Spleen (tissue), 11 donors: ENCODE results near the gene SERPINB2. TPM values are rescaled to one million over a fixed set of nuclear protein-coding genes. Genes with fewer than 3 reads are reported as not detected.
"Not testable (repeated sequence)": the region's sequence is repeated elsewhere in the genome, so short reads cannot be mapped to it uniquely, and the experiment has no call there.

Experiments used
- DNase-seq: peaks from one replicate; pipeline ENCODE4 v3.0.0-alpha.2; 2020
- H3K27ac ChIP-seq, 8 donors: fragments of 200-600 bp; sonication (generic) in 7 of 8; 1 replicate in 4 of 8; 2 replicates in 4 of 8; pipeline versions ENCODE4 v1.5.0 to v1.8.0; 2016 to 2021; ENCODE audit warnings: inconsistent platforms in 4 of 8, mild to moderate bottlenecking in 4 of 8, moderate library complexity in 1 of 8
- H3K27me3 ChIP-seq, 7 donors: fragments of 200-600 bp; sonication (generic) in 6 of 7; replicated peaks in 1 of 7; 1 replicate in 4 of 7; 2 replicates in 3 of 7; pipeline versions ENCODE4 v1.5.0 to v1.8.0; 2016 to 2021; ENCODE audit warnings: inconsistent platforms in 3 of 7, mild to moderate bottlenecking in 1 of 7
- H3K36me3 ChIP-seq, 6 donors: fragments of 200-600 bp; sonication (generic) in 5 of 6; 1 replicate in 4 of 6; 2 replicates in 2 of 6; pipeline versions ENCODE4 v1.5.0 to v1.8.0; 2016 to 2021; ENCODE audit warnings: inconsistent platforms in 2 of 6
- H3K4me1 ChIP-seq, 6 donors: fragments of 200-600 bp; sonication (generic) in 5 of 6; 1 replicate in 3 of 6; 2 replicates in 3 of 6; pipeline versions ENCODE4 v1.5.0 to v1.8.0; 2016 to 2021; ENCODE audit warnings: inconsistent platforms in 3 of 6
- H3K4me3 ChIP-seq, 8 donors: fragments of 200-600 bp; sonication (generic) in 7 of 8; 1 replicate in 4 of 8; 2 replicates in 4 of 8; pipeline versions ENCODE4 v1.5.0 to v1.8.0; 2016 to 2021; ENCODE audit warnings: inconsistent platforms in 4 of 8, mild to moderate bottlenecking in 4 of 8, moderate library complexity in 2 of 8
- H3K9me3 ChIP-seq, 8 donors: fragments of 200-600 bp; sonication (generic) in 7 of 8; 1 replicate in 4 of 8; 2 replicates in 4 of 8; pipeline versions ENCODE4 v1.5.0 to v1.8.0; 2016 to 2021; ENCODE audit warnings: inconsistent platforms in 4 of 8
- POLR2A ChIP-seq, 3 donors: fragments of 450-650 bp; IDR thresholded peaks; one replicate each; pipeline ENCODE4 v1.5.1; 2017; ENCODE audit warnings: antibody characterized with exemption in 3 of 3, mild to moderate bottlenecking in 1 of 3
- POLR2AphosphoS5 ChIP-seq, 3 donors: sonication (generic); formaldehyde crosslinking; IDR thresholded peaks; one replicate each; pipeline ENCODE4 v1.5.1; 2017; ENCODE audit warnings: antibody characterized with exemption in 3 of 3
- WGBS, 5 donors: extraction: QIAGEN DNeasy Blood & Tissue Kit in 3 of 5; methylation state at CpG; one replicate each; pipeline versions ENCODE4 v1.1.5 to v1.1.7; 2013 to 2018; 5-methylcytosine and 5-hydroxymethylcytosine counted together
- intact Hi-C: fragments of 100-400 bp; cut with DNase I; formaldehyde crosslinking; loops from one replicate; pipeline ENCODE4 v1.15.0; 2023; ENCODE audit warnings: low total_unique reads
- polyA plus RNA-seq, 3 donors: library from polyadenylated mRNA; stranded (reverse); fragments of 200-250 nt; gene quantifications; one replicate each; pipeline ENCODE4 v1.2.1, GENCODE V29; 2013
- total RNA-seq, 7 donors: library from RNA; depleted of rRNA in 3 of 7; stranded (reverse); fragments of >200 nt in 3 of 7; fragmentation: NEBNext Ultra II Directional in 4 of 7; extraction: Animal tissue kit (Norgen Biotek cat#: 25700) in 4 of 7; gene quantifications; one replicate each; pipeline versions ENCODE4 v1.1.0 to v1.2.1, GENCODE V29; 2016 to 2021
- TF ChIP-seq, protein P1 (sequence below), 11 experiments: fragments of 200-600 bp in 7 of 11; fragments of 450-650 bp in 4 of 11; sonication (generic) in 4 of 11; IDR thresholded peaks in 8 of 11; conservative IDR thresholded peaks in 3 of 11; 1 replicate in 7 of 11; 2 replicates in 4 of 11; pipeline versions ENCODE4 v1.4.0 to v1.8.0; 2016 to 2021; ENCODE audit warnings: antibody characterized with exemption in 11 of 11, inconsistent platforms in 4 of 11, mild to moderate bottlenecking in 1 of 11
- donor health status: healthy with polysubstance abuse.
- donor health status: DM: no; HTN: no; CAD: no; lungs with moderate emphysema.
- donor health status: DM: no; HTN: no; CAD: no.
- donor health status: Bipolar disorder and iron deficiency.
- donor health status: healthy.
- donor health status: DM: no; HTN: no; CAD: no.
- donor health status: DM: yes; HTN: yes; CAD: no.

The SERPINB2 gene
- total and polyA plus RNA-seq, 10 donors = 0.10 to 2.3 (median 0.49) TPM; not detected in 4

GRCh38 chr18:63922049-63922448 is 34.5 kb downstream of the SERPINB2 start:
- H3K27ac ChIP-seq = no peak overlapping the region
- no peak overlapping the region for H3K4me3 ChIP-seq
- TF ChIP-seq, protein P1, sequence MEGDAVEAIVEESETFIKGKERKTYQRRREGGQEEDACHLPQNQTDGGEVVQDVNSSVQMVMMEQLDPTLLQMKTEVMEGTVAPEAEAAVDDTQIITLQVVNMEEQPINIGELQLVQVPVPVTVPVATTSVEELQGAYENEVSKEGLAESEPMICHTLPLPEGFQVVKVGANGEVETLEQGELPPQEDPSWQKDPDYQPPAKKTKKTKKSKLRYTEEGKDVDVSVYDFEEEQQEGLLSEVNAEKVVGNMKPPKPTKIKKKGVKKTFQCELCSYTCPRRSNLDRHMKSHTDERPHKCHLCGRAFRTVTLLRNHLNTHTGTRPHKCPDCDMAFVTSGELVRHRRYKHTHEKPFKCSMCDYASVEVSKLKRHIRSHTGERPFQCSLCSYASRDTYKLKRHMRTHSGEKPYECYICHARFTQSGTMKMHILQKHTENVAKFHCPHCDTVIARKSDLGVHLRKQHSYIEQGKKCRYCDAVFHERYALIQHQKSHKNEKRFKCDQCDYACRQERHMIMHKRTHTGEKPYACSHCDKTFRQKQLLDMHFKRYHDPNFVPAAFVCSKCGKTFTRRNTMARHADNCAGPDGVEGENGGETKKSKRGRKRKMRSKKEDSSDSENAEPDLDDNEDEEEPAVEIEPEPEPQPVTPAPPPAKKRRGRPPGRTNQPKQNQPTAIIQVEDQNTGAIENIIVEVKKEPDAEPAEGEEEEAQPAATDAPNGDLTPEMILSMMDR (IDR thresholded peaks at IDR 0.05 in 8 of 11, conservative IDR thresholded peaks at IDR 0.05 in 3 of 11) = no peak
- TF ChIP-seq POLR2A (IDR thresholded peaks at IDR 0.05) (no peak), POLR2AphosphoS5 (IDR thresholded peaks at IDR 0.05) (no peak)
- H3K9me3 ChIP-seq = no peaks in the 10 kb centered on the region
- DNase-seq = no peak
- WGBS, 5 donors = 72 to 86% (median 84%) methylated on average over 2 of the region's 2 CpGs
- H3K4me1 ChIP-seq = no peaks in the 10 kb centered on the region
- peaks cover 0 to 5% (median 0%) of the 10 kb centered on the region in 7 donors for H3K27me3 ChIP-seq
- intact Hi-C loops = no loop called here
- no peaks in the 10 kb centered on the region for H3K36me3 ChIP-seq

DNA sequence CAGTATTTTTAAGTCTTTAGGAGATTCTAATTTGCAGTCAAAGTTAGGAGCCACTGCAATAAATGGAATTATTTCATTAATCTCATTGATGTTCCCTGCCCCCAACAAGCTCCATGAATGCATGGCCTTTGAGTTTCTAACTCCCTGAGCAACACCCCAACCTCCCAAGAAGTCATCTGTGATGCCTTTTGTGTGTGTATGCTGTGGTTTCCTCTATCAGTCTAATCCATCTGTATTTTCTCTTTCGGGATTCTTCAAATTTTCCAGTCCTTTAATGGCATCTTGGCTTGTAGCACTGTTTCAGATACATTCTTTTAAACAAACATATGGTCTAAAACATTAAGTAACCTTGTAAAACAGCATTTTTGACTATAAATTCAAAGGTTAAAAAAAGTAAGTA is 37.0 kb downstream of the SERPINB2 start:
- TF ChIP-seq POLR2AphosphoS5 (IDR thresholded peaks at IDR 0.05) = no peak
- TF ChIP-seq, protein P1 (IDR thresholded peaks at IDR 0.05 in 8 of 11, conservative IDR thresholded peaks at IDR 0.05 in 3 of 11) = no peak
- no peak for TF ChIP-seq POLR2A (IDR thresholded peaks at IDR 0.05)
- H3K4me1 ChIP-seq = peaks cover 0 to 9% (median 0%) of the 10 kb centered on the region in 6 donors
- H3K4me3 ChIP-seq = no peak overlapping the region
- intact Hi-C loops = no loop called here
- no peak overlapping the region for H3K27ac ChIP-seq
- no peaks in the 10 kb centered on the region for H3K9me3 ChIP-seq
- peaks cover 0 to under 1% (median 0%) of the 10 kb centered on the region in 7 donors for H3K27me3 ChIP-seq
- no peaks in the 10 kb centered on the region for H3K36me3 ChIP-seq
- DNase-seq = no peak
- 72 to 89% (median 81%) methylated on average over 1 of the region's 1 CpG for WGBS, 5 donors

- TF ChIP-seq POLR2A (IDR thresholded peaks at IDR 0.05) (no peak), POLR2AphosphoS5 (IDR thresholded peaks at IDR 0.05) (no peak)
- TF ChIP-seq, protein P1 (IDR thresholded peaks at IDR 0.05 in 8 of 11, conservative IDR thresholded peaks at IDR 0.05 in 3 of 11) = no peak
- WGBS, 5 donors = 25 to 62% (median 34%) methylated on average over 8 of the region's 8 CpGs
- Histone ChIP-seq H3K36me3 (no peaks in the 10 kb centered on the region), H3K4me1 (peaks cover 0 to 9% (median 0%) of the 10 kb centered on the region in 6 donors), H3K27ac (peak overlapping the region in 3 of 8 donors; percentile 18 to 48 (median 29)), H3K27me3 (no peaks in the 10 kb centered on the region), H3K9me3 (no peaks in the 10 kb centered on the region), H3K4me3 (no peak overlapping the region)
- intact Hi-C loops = no loop called here
- no peak for DNase-seq
Observed at GRCh38 chr18:63928331-63928730, 40.8 kb downstream of the SERPINB2 start.

DNA sequence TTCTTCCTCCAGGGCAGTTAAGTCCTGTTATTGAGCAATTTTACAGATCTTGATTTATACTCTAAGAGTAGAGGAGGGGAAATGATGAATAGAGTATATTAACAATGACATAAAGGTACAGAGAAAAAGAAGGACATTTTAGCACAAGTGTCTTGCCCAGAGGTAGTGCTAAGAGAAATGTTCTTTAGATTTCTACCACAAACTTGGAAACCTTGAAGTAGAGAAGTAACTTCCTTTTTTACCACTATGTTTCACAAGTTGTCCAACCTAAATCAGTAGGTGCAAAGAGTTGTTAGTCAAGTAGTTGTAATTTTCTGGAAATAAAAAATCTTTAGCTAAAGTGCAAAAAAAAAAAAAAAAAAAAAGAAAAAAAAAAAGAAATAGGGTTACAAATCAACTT is 41.9 kb downstream of the SERPINB2 start:
- H3K36me3 ChIP-seq, H3K4me1 ChIP-seq, DNase-seq, H3K27me3 ChIP-seq, intact Hi-C loops, H3K9me3 ChIP-seq, H3K4me3 ChIP-seq: not testable (repeated sequence)
- H3K27ac ChIP-seq = peak overlapping the region in 3 of 8 donors; percentile 25 to 63 (median 29)
